WTC11 (cell line): ENCODE data around the gene NOL4L. TPM values are rescaled to one million over a fixed set of nuclear protein-coding genes. Genes with fewer than 3 reads are reported as not detected.

Experiments used
- ATAC-seq: fragments of 200-7000 bp; cut with Tn5 transposase; 2 replicates; pipeline ENCODE4 v1.10.0; 2021; ENCODE audit warnings: mild to moderate bottlenecking, moderate library complexity
- CTCF ChIA-PET: fragments of 300-600 bp; sonication (Branson Sonifier 250); formaldehyde crosslinking; loops from one replicate; lab custom pipeline; 2021; ENCODE audit warnings: antibody characterized with exemption; lab: Charles Lee
- POLR2A ChIA-PET: fragments of 350-600 bp; sonication (Branson Sonifier 250); formaldehyde crosslinking; loops from one replicate; lab custom pipeline; 2021; ENCODE audit warnings: antibody characterized with exemption; lab: Charles Lee
- DNase-seq: peaks from one replicate; pipeline ENCODE4 v3.0.0; 2021; ENCODE audit warnings: low spot score
- H3K27ac Mint-ChIP-seq: 2 replicates; pipeline ENCODE4 v1.8.0; 2021; ENCODE audit warnings: mixed read lengths
- H3K27me3 Mint-ChIP-seq: 2 replicates; pipeline ENCODE4 v1.8.0; 2021; ENCODE audit warnings: low read depth, mild to moderate bottlenecking, moderate library complexity, mixed read lengths
- H3K36me3 Mint-ChIP-seq: 2 replicates; pipeline ENCODE4 v1.8.0; 2021; ENCODE audit warnings: mixed read lengths
- H3K4me1 Mint-ChIP-seq: 2 replicates; pipeline ENCODE4 v1.8.0; 2022; ENCODE audit warnings: mixed read lengths
- H3K4me3 Mint-ChIP-seq: 2 replicates; pipeline ENCODE4 v1.8.0; 2021; ENCODE audit warnings: mild to moderate bottlenecking, moderate library complexity, mixed read lengths
- H3K9me3 Mint-ChIP-seq: 2 replicates; pipeline ENCODE4 v1.8.0; 2021; ENCODE audit warnings: mixed read lengths
- ATF1 ChIP-seq: sonication (generic); formaldehyde crosslinking; IDR thresholded peaks from 2 replicates; pipeline ENCODE4 v1.8.1; 2023; ENCODE audit warnings: mild to moderate bottlenecking, moderate library complexity, missing genetic modification reagents
- CBFB ChIP-seq: sonication (generic); formaldehyde crosslinking; IDR thresholded peaks from 2 replicates; pipeline ENCODE4 v1.8.1; 2022; ENCODE audit warnings: mild to moderate bottlenecking, low read depth, missing genetic modification reagents
- EMX1 ChIP-seq: fragments of 250-450 bp; sonication (Bioruptor Pico); IDR thresholded peaks from 2 replicates; pipeline ENCODE4 v1.8.0; 2021; ENCODE audit warnings: mild to moderate bottlenecking
- ETV6 ChIP-seq: sonication (generic); formaldehyde crosslinking; IDR thresholded peaks from 2 replicates; pipeline ENCODE4 v1.8.1; 2022; ENCODE audit warnings: mild to moderate bottlenecking, missing genetic modification reagents
- FOXJ3 ChIP-seq: sonication (generic); formaldehyde crosslinking; IDR thresholded peaks from 2 replicates; pipeline ENCODE4 v1.9.0; 2021; ENCODE audit warnings: missing genetic modification reagents, mild to moderate bottlenecking, borderline replicate concordance
- FOXK1 ChIP-seq: sonication (generic); formaldehyde crosslinking; IDR thresholded peaks from 2 replicates; pipeline ENCODE4 v1.8.0; 2022; ENCODE audit warnings: mild to moderate bottlenecking, moderate library complexity, missing genetic modification reagents
- IRF2 ChIP-seq: sonication (generic); formaldehyde crosslinking; IDR thresholded peaks from 2 replicates; pipeline ENCODE4 v1.8.0; 2022; ENCODE audit warnings: low read depth, missing genetic modification reagents, borderline replicate concordance
- KAT7 ChIP-seq: sonication (generic); formaldehyde crosslinking; IDR thresholded peaks from 2 replicates; pipeline ENCODE4 v1.8.1; 2023; ENCODE audit warnings: missing genetic modification reagents, mild to moderate bottlenecking, borderline replicate concordance
- MXD4 ChIP-seq: fragments of 250-450 bp; sonication (Bioruptor Pico); IDR thresholded peaks from 2 replicates; pipeline ENCODE4 v1.8.0; 2021; ENCODE audit warnings: mild to moderate bottlenecking, moderate library complexity, borderline replicate concordance
- NFATC4 ChIP-seq: fragments of 250-450 bp; sonication (Bioruptor Pico); IDR thresholded peaks from 2 replicates; pipeline ENCODE4 v1.9.0; 2021; ENCODE audit warnings: mild to moderate bottlenecking
- NFE2L1 ChIP-seq: sonication (generic); formaldehyde crosslinking; IDR thresholded peaks from 2 replicates; pipeline ENCODE4 v1.8.1; 2023; ENCODE audit warnings: missing genetic modification reagents
- NFYB ChIP-seq: sonication (generic); formaldehyde crosslinking; conservative IDR thresholded peaks from 2 replicates; pipeline ENCODE4 v1.8.0; 2022; ENCODE audit warnings: low read depth, missing genetic modification reagents
- RELA ChIP-seq: sonication (generic); formaldehyde crosslinking; IDR thresholded peaks from 2 replicates; pipeline ENCODE4 v1.8.1; 2022; ENCODE audit warnings: missing genetic modification reagents, mild to moderate bottlenecking, borderline replicate concordance
- RORB ChIP-seq: fragments of 250-450 bp; sonication (Bioruptor Pico); IDR thresholded peaks from 2 replicates; pipeline ENCODE4 v1.9.0; 2021; ENCODE audit warnings: mild to moderate bottlenecking
- SMAD3 ChIP-seq: sonication (generic); formaldehyde crosslinking; IDR thresholded peaks from 2 replicates; pipeline ENCODE4 v1.8.0; 2022; ENCODE audit warnings: missing genetic modification reagents, mild to moderate bottlenecking, borderline replicate concordance
- TEAD1 ChIP-seq: sonication (generic); formaldehyde crosslinking; IDR thresholded peaks from 2 replicates; pipeline ENCODE4 v1.8.0; 2022; ENCODE audit warnings: mild to moderate bottlenecking, missing genetic modification reagents
- TP53 ChIP-seq: sonication (generic); formaldehyde crosslinking; IDR thresholded peaks from 2 replicates; pipeline ENCODE4 v1.8.1; 2023; ENCODE audit warnings: mild to moderate bottlenecking, missing genetic modification reagents
- ZBTB21 ChIP-seq: sonication (generic); formaldehyde crosslinking; IDR thresholded peaks from 2 replicates; pipeline ENCODE4 v1.8.1; 2023; ENCODE audit warnings: mild to moderate bottlenecking, missing genetic modification reagents, borderline replicate concordance
- ZNF232 ChIP-seq: sonication (generic); formaldehyde crosslinking; IDR thresholded peaks from 2 replicates; pipeline ENCODE4 v1.8.0; 2022; ENCODE audit warnings: mild to moderate bottlenecking, missing genetic modification reagents
- ZNF263 ChIP-seq: sonication (generic); formaldehyde crosslinking; IDR thresholded peaks from 2 replicates; pipeline ENCODE4 v1.8.1; 2022; ENCODE audit warnings: low read depth, mild to moderate bottlenecking, moderate library complexity, missing genetic modification reagents
- ZNF317 ChIP-seq: sonication (generic); formaldehyde crosslinking; IDR thresholded peaks from 2 replicates; pipeline ENCODE4 v1.8.1; 2023; ENCODE audit warnings: low read depth, mild to moderate bottlenecking, moderate library complexity, missing genetic modification reagents, borderline replicate concordance
- ZNF671 ChIP-seq: fragments of 250-450 bp; sonication (Bioruptor Pico); IDR thresholded peaks from 2 replicates; pipeline ENCODE4 v1.8.0; 2021; ENCODE audit warnings: mild to moderate bottlenecking
- total RNA-seq: library from RNA; stranded (reverse); gene quantifications from 3 replicates; pipeline ENCODE4 v1.2.3, GENCODE V29; 2021
- TF ChIP-seq, protein P1 (sequence below): sonication (generic); formaldehyde crosslinking; IDR thresholded peaks from 2 replicates; pipeline ENCODE4 v1.8.0; 2022; ENCODE audit warnings: mild to moderate bottlenecking, missing genetic modification reagents
- TF ChIP-seq, protein P2 (sequence below): sonication (generic); formaldehyde crosslinking; IDR thresholded peaks from 2 replicates; pipeline ENCODE4 v1.8.0; 2022; ENCODE audit warnings: missing genetic modification reagents
- TF ChIP-seq, protein P3 (sequence below): sonication (generic); formaldehyde crosslinking; IDR thresholded peaks from 2 replicates; pipeline ENCODE4 v1.8.1; 2023; ENCODE audit warnings: mild to moderate bottlenecking, missing genetic modification reagents
- TF ChIP-seq, protein P4 (sequence below): fragments of 250-450 bp; sonication (Bioruptor Pico); IDR thresholded peaks from 2 replicates; pipeline ENCODE4 v2.1.2; 2022; ENCODE audit warnings: mild to moderate bottlenecking, moderate library complexity
- TF ChIP-seq, protein P5 (sequence below): sonication (generic); formaldehyde crosslinking; conservative IDR thresholded peaks from 2 replicates; pipeline ENCODE4 v1.8.1; 2022; ENCODE audit warnings: mild to moderate bottlenecking, missing genetic modification reagents

Gene NOL4L
- total RNA-seq, 1 experiment from 2014 or later, result 29.0 TPM

DNA sequence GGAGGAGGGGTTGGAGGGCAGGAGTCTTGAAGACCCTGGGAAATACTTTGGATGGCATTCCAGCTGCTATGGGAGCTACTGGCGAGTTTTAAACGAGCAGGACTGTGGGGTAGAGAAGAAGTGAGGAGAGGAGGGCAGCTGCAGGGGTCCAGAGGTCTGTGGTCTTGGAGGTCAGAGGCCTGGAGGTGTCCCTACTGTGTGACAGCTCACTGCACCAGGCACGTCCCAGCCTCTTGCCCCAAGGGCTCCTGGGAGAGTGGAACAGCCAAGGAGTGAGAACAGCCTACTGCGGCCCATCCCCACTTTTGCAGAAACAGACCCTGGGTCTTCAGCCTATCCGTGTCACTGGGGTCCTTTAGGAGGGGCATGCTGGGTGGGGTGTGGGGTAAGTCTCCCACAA is 2.9 kb upstream of the NOL4L start:
- H3K9me3 Mint-ChIP-seq, result no peaks in the 10 kb centered on the region
- H3K4me1 Mint-ChIP-seq, result peaks cover 13% of the 10 kb centered on the region
- H3K36me3 Mint-ChIP-seq, result no peaks in the 10 kb centered on the region
- ATAC-seq (no peak), DNase-seq (no peak)
- CTCF ChIA-PET, result interaction anchor here (0.6 kb wide), 1 partner anchor 1698 kb away, joined by 3 read pairs; no protein-coding TSS in a partner anchor
- TF ChIP-seq ZBTB21 (CRISPR knock-in tag) (no peak), CBFB (CRISPR knock-in tag) (no peak), TEAD1 (CRISPR knock-in tag) (no peak), ZNF263 (CRISPR knock-in tag) (no peak), RORB (CRISPR knock-in tag) (no peak), ZNF317 (no peak), FOXJ3 (CRISPR knock-in tag) (no peak), ATF1 (no peak), TP53 (CRISPR knock-in tag) (no peak), NFYB (CRISPR knock-in tag) (no peak), ZNF671 (CRISPR knock-in tag) (no peak), ZNF232 (CRISPR knock-in tag) (no peak), EMX1 (CRISPR knock-in tag) (no peak)
- TF ChIP-seq, protein P1, sequence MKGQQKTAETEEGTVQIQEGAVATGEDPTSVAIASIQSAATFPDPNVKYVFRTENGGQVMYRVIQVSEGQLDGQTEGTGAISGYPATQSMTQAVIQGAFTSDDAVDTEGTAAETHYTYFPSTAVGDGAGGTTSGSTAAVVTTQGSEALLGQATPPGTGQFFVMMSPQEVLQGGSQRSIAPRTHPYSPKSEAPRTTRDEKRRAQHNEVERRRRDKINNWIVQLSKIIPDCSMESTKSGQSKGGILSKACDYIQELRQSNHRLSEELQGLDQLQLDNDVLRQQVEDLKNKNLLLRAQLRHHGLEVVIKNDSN (CRISPR knock-in tag), result no peak
- TF ChIP-seq, protein P2, sequence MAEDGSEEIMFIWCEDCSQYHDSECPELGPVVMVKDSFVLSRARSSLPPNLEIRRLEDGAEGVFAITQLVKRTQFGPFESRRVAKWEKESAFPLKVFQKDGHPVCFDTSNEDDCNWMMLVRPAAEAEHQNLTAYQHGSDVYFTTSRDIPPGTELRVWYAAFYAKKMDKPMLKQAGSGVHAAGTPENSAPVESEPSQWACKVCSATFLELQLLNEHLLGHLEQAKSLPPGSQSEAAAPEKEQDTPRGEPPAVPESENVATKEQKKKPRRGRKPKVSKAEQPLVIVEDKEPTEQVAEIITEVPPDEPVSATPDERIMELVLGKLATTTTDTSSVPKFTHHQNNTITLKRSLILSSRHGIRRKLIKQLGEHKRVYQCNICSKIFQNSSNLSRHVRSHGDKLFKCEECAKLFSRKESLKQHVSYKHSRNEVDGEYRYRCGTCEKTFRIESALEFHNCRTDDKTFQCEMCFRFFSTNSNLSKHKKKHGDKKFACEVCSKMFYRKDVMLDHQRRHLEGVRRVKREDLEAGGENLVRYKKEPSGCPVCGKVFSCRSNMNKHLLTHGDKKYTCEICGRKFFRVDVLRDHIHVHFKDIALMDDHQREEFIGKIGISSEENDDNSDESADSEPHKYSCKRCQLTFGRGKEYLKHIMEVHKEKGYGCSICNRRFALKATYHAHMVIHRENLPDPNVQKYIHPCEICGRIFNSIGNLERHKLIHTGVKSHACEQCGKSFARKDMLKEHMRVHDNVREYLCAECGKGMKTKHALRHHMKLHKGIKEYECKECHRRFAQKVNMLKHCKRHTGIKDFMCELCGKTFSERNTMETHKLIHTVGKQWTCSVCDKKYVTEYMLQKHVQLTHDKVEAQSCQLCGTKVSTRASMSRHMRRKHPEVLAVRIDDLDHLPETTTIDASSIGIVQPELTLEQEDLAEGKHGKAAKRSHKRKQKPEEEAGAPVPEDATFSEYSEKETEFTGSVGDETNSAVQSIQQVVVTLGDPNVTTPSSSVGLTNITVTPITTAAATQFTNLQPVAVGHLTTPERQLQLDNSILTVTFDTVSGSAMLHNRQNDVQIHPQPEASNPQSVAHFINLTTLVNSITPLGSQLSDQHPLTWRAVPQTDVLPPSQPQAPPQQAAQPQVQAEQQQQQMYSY (CRISPR knock-in tag), result no peak
- TF ChIP-seq, protein P3, sequence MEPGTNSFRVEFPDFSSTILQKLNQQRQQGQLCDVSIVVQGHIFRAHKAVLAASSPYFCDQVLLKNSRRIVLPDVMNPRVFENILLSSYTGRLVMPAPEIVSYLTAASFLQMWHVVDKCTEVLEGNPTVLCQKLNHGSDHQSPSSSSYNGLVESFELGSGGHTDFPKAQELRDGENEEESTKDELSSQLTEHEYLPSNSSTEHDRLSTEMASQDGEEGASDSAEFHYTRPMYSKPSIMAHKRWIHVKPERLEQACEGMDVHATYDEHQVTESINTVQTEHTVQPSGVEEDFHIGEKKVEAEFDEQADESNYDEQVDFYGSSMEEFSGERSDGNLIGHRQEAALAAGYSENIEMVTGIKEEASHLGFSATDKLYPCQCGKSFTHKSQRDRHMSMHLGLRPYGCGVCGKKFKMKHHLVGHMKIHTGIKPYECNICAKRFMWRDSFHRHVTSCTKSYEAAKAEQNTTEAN, result no peak
- POLR2A ChIA-PET, result no interaction called here
- H3K27me3 Mint-ChIP-seq, result peaks cover 24% of the 10 kb centered on the region
- H3K4me3 Mint-ChIP-seq, result no peak overlapping the region
- no peak overlapping the region for H3K27ac Mint-ChIP-seq

DNA sequence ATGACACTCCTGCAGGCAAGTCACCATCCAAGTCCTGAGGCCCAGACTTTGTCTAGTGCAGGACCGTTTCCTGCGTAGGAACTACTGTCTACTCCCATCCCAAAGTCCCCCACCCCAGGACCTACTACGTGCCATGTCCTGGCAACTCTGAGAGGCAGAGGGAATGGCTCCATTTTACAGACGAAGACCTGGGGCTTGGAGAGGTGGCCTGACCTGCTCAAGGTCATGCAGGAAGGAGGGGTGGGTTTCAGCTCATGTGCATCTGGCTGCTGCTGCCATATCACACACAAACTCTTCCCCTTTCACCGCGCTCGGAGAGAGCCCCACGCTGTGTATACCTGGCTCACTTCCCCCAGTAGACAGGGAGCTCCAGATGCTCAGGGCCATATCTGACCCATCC is 1.2 kb upstream of the NOL4L start:
- CTCF ChIA-PET, result interaction anchor here (0.5 to 1.8 kb wide), 5 partner anchors 14 to 283 kb away, joined by 3 to 5 read pairs (median 3); no protein-coding TSS in a partner anchor
- H3K4me3 Mint-ChIP-seq, result peak overlapping the region; percentile 81
- H3K4me1 Mint-ChIP-seq, result peaks cover 21% of the 10 kb centered on the region
- no peak for DNase-seq
- no peaks in the 10 kb centered on the region for H3K9me3 Mint-ChIP-seq
- no peak overlapping the region for H3K27ac Mint-ChIP-seq
- ATAC-seq, result no peak
- no peaks in the 10 kb centered on the region for H3K36me3 Mint-ChIP-seq
- POLR2A ChIA-PET, result no interaction called here
- peaks cover 33% of the 10 kb centered on the region for H3K27me3 Mint-ChIP-seq
- no peak for TF ChIP-seq ZNF232 (CRISPR knock-in tag)
- TF ChIP-seq, protein P4, sequence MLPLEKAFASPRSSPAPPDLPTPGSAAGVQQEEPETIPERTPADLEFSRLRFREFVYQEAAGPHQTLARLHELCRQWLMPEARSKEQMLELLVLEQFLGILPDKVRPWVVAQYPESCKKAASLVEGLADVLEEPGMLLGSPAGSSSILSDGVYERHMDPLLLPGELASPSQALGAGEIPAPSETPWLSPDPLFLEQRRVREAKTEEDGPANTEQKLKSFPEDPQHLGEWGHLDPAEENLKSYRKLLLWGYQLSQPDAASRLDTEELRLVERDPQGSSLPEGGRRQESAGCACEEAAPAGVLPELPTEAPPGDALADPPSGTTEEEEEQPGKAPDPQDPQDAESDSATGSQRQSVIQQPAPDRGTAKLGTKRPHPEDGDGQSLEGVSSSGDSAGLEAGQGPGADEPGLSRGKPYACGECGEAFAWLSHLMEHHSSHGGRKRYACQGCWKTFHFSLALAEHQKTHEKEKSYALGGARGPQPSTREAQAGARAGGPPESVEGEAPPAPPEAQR (CRISPR knock-in tag), result no peak
- no peak for TF ChIP-seq RORB (CRISPR knock-in tag)
- TF ChIP-seq MXD4 (CRISPR knock-in tag), result no peak
- no peak for TF ChIP-seq NFE2L1
- TF ChIP-seq, protein P5, sequence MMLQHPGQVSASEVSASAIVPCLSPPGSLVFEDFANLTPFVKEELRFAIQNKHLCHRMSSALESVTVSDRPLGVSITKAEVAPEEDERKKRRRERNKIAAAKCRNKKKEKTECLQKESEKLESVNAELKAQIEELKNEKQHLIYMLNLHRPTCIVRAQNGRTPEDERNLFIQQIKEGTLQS (CRISPR knock-in tag), result no peak
- TF ChIP-seq KAT7 (CRISPR knock-in tag), result no peak
- no peak for TF ChIP-seq IRF2
- no peak for TF ChIP-seq NFATC4
- no peak for TF ChIP-seq ETV6 (CRISPR knock-in tag)
- no peak for TF ChIP-seq NFYB (CRISPR knock-in tag)
- TF ChIP-seq SMAD3, result no peak
- no peak for TF ChIP-seq FOXK1 (CRISPR knock-in tag)
- no peak for TF ChIP-seq RELA (CRISPR knock-in tag)
